GM12873 (cell line): Measurements from ENCODE around the gene WRAP73.

Source experiments
- TF ChIP-seq, protein P1 (sequence below): IDR thresholded peaks from 2 replicates; pipeline ENCODE4 v1.5.1; 2012; ENCODE audit warnings: low read depth, mild to moderate bottlenecking, moderate library complexity, low read length, control low read depth; ENCODE audit not compliant: insufficient read depth; ENCODE audit errors: missing control alignments

Gene WRAP73, protein sequence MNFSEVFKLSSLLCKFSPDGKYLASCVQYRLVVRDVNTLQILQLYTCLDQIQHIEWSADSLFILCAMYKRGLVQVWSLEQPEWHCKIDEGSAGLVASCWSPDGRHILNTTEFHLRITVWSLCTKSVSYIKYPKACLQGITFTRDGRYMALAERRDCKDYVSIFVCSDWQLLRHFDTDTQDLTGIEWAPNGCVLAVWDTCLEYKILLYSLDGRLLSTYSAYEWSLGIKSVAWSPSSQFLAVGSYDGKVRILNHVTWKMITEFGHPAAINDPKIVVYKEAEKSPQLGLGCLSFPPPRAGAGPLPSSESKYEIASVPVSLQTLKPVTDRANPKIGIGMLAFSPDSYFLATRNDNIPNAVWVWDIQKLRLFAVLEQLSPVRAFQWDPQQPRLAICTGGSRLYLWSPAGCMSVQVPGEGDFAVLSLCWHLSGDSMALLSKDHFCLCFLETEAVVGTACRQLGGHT

DNA sequence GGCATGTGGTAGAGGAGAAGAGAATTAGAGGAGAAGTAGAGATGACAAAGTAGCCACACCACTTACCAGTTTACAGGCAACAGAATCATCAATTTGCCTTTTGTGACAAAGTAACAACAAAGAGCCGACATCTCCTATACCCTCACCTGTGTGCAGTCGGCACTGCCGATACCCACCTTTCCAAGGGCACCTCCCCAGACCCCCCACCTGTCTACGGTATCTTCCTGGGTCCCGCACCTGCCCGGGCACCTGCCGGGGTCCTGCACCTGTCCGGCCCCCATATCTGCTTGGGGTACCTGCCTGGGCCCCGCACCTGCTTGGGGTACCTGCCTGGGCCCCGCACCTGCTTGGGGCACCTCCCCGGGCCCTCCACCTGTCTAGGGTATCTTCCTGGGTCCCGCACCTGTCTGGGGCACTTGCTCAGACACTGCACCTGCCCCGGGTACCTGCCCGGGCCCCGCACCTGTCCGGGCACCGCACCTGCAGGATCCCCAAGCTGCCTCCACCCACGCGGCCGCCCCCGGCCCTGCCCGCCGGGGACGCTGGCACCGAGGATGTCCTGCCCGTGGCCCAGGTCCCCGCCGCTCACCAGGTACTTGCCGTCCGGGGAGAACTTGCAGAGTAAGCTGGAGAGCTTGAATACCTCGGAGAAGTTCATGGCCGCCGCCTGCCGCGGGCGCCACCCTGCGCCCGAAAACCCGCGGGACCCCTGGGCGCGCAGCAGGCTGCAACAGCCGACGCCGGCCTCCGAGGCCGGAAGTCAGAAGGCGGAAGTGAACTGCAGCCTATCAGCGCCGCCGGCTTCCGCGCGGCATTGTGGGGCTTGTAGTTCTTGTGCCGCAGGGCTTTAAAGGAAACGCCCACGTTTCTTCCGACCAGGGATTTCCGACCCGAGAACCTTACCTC is at the start of gene WRAP73:
Gene WRAP73 (minus strand): TSS at position 762 of the 906 bp plus-strand sequence. CDS start 104 bp downstream, at position 658.
- TF ChIP-seq, protein P1, sequence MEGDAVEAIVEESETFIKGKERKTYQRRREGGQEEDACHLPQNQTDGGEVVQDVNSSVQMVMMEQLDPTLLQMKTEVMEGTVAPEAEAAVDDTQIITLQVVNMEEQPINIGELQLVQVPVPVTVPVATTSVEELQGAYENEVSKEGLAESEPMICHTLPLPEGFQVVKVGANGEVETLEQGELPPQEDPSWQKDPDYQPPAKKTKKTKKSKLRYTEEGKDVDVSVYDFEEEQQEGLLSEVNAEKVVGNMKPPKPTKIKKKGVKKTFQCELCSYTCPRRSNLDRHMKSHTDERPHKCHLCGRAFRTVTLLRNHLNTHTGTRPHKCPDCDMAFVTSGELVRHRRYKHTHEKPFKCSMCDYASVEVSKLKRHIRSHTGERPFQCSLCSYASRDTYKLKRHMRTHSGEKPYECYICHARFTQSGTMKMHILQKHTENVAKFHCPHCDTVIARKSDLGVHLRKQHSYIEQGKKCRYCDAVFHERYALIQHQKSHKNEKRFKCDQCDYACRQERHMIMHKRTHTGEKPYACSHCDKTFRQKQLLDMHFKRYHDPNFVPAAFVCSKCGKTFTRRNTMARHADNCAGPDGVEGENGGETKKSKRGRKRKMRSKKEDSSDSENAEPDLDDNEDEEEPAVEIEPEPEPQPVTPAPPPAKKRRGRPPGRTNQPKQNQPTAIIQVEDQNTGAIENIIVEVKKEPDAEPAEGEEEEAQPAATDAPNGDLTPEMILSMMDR: peak; percentile 41

DNA sequence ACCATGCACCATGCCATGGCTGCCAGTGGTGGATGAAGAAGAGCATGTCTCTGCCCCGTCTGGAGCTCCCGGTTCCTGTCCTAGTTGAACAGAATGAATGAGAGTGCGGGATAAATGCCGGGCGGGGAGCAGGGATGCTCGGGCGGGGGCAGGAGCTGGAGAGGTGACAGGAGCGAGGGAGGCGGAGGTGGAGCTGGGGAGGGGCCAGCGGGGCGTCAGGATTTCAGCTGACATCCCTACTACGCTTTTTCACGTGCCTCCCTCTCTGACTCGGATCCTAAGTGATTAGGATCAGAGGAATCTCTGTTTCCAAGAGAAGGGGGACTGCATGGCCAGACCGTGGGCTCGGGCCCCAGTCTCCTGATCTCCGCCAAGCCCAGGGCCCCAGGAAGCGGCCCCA is 49.7 kb upstream of the WRAP73 start:
- TF ChIP-seq, protein P1: no peak

DNA sequence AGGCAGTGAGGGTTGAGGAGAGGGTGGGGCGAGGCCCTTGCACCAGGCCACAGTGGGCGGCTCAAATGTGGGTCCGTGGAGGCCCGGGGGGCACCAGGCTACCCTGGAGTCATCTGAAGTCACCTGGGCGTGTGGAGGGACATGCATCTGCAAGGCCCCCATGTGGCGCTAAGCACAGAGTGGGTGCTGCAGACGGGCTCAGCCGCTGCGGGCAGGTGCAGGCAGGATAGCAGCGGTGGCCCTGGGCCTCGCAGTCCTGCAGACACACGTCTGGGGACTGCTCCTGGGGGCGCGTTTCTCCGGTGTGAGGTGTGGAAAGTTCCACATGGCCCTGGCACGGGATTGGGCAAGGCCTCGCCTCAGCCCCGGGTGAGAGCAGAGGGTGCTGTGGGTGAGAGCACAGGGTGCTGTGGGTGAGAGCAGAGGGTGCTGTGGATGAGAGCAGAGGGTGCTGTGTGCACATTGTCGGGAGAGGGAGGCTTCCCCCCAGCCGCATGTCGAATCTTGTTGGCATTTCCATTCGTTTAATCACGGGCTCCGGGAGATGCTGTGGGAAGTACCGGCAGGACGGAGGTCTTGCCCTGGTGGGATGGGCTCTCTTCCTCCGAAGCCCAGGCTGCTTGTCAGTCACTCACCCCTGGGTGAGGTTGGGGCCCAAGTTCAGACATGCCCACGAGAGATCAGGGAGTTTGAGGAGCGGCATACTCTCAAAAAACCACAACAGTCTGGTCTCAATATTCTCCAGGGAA is 48.9 kb upstream of the WRAP73 start:
- TF ChIP-seq, protein P1: no peak

GRCh38 chr1:3697810-3698209 is 47.9 kb upstream of the WRAP73 start:
- TF ChIP-seq, protein P1: no peak

GRCh38 chr1:3697104-3697503 is 47.2 kb upstream of the WRAP73 start:
- TF ChIP-seq, protein P1: no peak

GRCh38 chr1:3696689-3697088 is 46.8 kb upstream of the WRAP73 start:
- TF ChIP-seq, protein P1: no peak
